NK-92 treated with Interleukin-12 subunit alpha and Interleukin-12 subunit beta, amount 100 ng/mL, for 24 hours (cell line): ENCODE data around the gene MSGN1.

ENCODE experiments used
- DNase-seq: peaks from one replicate; lab custom pipeline; 2025; lab: John Stamatoyannopoulos, UW

MSGN1 gene, protein sequence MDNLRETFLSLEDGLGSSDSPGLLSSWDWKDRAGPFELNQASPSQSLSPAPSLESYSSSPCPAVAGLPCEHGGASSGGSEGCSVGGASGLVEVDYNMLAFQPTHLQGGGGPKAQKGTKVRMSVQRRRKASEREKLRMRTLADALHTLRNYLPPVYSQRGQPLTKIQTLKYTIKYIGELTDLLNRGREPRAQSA

DNA sequence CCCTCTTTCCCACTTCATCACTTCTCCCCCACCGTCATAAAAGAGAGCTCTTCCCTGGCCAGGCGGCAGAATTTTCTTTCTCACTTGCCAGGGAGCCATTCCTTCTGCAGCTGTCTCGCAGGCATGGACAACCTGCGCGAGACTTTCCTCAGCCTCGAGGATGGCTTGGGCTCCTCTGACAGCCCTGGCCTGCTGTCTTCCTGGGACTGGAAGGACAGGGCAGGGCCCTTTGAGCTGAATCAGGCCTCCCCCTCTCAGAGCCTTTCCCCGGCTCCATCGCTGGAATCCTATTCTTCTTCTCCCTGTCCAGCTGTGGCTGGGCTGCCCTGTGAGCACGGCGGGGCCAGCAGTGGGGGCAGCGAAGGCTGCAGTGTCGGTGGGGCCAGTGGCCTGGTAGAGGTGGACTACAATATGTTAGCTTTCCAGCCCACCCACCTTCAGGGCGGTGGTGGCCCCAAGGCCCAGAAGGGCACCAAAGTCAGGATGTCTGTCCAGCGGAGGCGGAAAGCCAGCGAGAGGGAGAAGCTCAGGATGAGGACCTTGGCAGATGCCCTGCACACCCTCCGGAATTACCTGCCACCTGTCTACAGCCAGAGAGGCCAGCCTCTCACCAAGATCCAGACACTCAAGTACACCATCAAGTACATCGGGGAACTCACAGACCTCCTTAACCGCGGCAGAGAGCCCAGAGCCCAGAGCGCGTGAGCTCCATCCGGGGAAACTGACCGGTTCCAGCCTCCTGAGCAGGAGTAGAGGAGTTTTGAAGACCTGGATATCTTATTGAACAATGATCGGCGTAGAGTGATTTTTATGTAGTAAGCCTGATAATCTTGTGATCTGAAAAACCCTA, at the start of gene MSGN1:
TSS of gene MSGN1 (plus strand) at position 65 of the 850 bp plus-strand sequence. CDS start at position 124, 59 bp downstream.
- no peak for DNase-seq

DNA sequence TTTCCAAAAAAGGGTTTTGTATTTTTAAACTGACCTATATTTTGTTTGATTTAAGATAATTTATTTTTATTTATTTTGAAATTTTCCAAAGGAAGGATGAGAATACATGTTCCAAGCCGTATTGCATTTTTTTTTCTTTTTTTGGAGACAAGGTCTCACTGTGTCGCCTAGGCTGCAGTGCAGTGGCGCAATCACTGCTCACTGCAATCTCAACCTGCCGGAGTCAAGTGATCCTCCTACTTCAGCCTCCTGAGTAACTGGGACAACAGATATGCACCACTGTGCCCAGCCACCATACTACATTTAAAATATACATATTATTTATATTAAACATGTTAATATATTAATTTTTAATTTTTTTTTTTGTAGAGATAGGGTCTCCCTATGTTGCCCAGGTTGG, 47.4 kb upstream of the MSGN1 start:
- DNase-seq: no peak

DNA sequence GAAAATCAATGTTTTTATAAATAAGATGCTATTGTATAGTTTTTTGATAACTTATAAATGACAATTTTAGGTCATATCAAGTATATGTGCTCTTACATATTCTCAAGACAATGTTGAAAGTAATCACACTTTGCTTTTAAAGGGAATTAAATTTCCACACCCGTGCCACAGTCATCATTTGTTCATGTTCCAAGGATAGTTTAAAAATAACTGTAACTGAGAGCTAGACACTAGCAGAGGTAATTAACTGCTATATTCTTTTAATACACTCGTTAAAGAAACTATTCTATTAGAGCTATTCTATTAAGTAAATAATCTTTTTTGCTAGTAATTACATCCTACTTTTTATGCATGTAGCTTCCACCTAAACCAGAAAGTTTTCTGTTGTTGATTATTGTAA, 44.3 kb upstream of the MSGN1 start:
- no peak for DNase-seq

DNA sequence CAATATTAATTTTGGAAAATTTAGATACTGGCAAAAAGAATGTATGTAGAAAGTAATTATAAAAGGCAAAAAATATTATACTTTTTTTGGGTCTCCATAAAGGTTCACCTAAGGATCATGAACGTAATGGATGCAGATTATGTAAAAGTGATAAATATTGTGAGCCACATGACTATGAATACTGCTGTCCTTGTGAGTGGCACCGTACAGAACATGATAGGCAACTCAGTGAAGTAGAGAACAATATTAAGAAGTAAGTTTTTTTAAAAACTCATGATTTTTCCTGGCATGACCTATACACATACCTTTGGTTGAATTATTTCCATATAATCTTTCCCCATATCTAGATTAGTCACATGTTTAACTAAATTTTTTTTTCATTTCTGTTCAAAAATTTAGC, 43.7 kb upstream of the MSGN1 start:
- no peak for DNase-seq

DNA sequence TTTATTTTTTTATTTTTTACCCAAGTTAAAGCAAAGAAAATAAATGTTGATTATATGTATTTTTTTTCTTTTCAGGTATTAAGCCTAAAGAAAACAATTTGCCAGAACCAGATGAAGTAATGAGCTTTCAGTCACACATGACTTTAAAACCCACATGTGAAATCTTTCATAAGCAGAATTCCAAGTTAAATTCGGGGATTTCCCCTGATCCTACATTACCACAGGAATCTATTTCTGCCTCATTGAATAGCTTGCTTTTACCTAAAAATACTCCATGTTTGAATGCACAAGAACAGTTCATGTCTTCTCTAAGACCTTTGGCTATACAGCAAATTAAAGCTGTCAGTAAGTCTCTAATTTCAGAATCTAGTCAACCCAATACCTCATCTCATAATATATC, 35.7 kb upstream of the MSGN1 start:
- DNase-seq: no peak

DNA sequence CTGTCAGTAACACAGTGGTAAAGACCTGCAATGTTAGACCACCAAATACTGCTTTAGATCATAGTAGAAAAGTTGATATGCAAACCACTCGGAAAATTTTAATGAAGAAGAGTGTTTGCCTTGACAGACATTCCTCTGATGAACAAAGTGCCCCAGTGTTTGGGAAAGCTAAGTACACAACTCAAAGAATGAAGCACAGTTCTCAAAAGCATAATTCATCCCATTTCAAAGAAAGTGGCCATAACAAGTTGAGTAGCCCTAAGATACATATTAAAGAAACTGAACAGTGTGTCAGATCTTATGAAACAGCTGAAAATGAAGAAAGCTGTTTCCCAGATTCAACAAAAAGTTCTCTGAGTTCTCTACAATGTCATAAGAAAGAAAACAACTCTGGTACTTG, 34.8 kb upstream of the MSGN1 start:
- no peak for DNase-seq

DNA sequence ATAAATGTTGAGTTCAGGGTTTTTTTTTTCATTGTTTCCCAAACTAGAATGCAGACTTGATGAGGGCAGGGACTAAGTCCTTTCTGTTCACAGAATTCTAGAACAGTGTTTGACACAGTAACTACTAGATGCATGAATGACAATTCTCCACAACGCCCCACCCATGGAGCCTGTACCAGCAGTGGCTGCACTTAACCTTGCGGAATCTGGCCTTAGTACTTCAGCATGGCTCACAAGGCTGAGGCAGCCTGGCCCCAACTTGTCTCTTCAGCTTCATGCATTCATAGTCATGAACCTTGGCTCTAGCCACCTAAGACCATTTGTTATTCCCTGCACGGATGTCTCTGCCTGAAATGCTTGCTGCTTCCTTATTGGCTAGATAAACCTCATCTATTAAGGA, 29.5 kb upstream of the MSGN1 start:
- DNase-seq: no peak

DNA sequence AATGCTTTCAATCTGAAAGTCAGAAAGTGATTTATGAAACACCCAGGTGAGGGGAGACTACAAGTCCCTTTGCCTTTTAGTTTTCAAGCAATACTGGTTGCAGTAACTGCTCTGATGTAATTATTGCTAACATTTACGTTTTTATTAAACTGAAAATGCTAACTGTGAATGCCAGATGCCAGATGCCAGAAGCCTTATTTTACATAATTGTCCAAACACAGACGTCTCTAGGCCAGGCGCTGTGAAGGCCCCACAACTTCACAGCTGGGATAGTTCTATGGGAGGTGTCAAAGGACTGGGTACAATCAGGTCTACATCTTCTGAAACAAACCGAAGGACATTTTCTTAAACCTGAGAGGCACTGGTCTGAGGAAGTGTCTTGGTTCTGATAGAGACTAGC, 27.5 kb upstream of the MSGN1 start:
- DNase-seq: no peak

DNA sequence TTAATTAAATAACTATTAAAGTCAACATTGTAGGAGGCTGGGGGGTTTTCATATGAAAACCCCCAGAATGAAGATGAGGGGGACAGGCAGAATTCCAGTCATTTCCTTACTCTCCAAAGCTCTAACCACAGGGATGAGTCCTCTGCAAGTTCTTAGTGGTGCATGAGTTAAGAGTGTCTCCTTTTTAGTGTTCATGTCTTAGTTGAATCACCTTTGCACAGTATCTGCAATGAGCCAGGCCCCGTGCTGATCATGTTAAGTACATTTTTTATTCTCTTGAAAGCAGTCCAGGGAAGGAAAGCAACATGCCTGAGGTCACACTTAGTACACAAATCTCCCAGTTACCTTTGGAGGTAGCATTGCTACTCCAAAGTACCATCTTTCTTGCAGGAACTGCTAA, 25.7 kb upstream of the MSGN1 start:
- DNase-seq: no peak

DNA sequence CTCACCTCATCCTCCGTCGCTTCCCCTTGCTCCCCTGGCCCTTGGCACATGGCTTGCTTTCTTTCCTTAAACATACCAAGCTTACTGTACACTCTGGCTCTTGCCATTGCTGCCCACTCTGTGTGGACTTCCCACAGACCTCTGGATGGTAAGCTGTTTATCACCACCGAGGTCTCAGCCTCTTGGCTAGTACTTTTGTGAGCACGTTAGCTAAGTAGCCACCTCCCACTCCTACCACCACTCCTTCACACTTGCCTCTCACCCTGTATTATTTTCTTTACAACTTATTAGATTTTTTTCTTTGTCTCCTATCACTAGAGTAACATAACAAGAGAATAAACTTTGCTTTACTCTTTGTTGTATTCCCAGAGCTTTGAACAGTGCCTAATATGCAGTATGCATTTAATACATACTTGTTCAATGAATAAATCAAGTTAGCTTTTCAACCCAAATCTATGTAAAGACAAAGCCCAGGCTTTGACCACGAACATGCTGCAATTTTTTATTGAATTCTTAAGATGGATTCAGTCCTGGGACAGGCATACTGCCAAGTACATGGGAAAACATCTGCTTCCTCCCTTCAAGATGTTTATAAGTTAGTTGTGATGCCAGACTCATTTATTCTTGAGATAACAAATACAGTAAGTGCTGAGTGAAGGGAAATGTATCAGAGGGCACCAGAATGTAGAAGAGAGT, 25.0 kb upstream of the MSGN1 start:
- no peak for DNase-seq

DNA sequence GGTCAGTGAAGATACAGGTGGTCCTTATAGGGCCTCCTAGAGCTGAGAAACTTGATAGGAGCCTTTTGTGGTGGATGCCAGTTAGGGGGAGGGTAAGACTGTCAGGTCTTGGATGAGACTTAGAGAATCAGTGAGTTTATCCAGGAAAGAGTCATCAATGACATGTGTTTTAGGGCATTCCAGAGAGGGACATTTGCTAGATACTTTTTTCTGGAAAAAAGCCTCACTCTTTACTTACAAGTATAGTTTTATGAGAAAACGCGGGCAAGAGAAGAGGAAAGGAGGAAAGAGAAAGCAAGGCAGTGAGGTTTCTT, 24.5 kb upstream of the MSGN1 start:
- DNase-seq: no peak

DNA sequence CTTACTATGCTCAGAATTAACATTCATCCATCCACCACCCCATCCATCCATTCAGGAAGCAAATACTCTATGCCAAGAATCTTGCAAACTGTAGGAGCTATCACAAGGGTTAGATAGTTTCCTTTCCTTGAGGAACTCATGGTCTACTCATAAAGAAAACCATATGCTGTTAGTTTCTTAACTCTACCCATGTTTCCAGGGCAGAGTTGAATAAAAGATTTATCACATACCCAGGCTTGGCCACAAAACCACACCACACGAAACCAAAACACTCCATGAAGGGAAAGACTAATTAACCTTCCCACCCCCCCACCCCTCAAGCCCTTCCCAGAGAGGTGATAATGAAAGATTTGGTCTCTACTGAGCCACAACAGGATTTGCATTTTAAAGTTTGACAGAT, 23.7 kb upstream of the MSGN1 start:
- DNase-seq: no peak

DNA sequence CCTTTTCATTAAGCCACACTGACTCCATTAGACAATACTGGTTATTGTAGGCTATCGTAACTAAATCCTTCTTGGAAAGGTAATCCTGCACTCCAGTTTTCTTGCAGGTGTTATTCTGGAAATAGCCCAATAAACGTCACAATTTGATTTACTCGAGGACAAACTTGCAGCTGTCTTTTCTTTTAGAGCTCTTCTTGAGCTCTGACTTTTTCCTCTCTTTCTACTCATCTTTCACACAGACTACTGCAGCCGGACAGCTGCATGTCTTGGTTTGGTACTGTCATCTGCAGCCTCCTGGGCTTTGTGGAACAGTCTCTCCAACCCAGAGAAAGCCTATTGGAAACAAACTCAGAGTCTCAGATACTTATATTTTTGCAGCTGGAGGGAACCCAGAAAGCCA, 23.0 kb upstream of the MSGN1 start:
- DNase-seq: no peak

DNA sequence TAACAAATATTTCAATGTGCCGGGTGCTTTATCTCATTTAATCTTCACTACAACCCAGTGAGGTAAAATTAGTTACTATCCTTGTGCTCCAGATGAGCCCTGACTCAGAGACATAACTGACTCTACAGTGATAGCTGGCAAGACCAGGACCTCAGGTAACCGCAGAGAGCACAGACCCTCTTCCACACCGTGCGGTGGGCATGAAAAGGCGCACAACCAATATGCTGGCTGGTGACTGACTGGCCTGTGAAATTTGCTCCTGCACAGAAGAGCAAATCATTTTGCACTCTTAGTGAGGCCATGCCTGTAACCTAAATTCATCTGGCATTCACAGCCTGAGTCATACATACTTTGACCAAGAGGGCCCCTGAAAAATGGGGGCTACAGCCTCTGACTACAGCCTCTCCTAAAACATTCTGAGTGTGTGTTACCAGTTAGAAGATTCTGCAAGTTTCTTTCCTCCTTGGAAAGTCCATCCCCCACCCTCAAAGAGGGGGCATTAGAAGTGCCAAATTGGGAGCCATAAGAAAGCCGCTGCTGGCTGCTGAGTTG, 22.4 kb upstream of the MSGN1 start:
- no peak for DNase-seq

DNA sequence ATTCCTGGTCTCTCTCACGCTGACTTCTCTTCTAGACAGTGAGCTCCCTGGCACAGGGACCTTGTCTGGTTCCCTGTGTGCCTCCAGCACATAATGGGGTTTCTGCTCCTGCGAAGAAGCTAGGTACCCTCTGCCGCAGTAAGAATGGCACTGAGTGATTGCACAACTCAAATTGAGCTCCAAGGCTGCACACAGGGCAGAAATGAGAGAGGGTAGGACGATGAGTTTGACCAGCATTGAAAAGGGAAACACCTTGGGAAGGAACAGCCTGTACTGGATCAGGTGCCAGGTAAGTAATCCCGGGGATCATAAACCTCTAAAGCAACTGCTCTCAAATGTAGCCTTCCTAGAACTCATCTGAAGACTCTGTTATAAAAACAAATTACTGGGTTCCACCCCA, 21.0 kb upstream of the MSGN1 start:
- no peak for DNase-seq

DNA sequence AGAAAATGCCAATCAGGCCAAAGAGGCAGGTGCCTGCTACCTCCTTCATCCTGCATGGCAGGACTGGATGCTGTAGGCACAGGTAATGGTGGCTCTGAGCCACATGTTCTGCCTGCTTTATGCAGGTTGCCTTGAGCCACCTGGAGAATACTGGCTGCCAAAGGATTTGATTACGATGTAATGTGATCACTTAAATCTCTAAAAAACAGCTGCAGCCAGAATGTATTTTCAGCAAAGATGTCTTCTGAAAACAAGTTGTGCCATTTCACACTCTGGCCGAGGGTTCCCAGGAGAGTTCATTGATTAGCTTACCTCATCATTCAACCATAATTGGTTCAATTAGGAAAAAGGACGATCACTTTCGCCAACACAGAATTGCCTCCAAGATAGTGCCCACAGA, 17.9 kb upstream of the MSGN1 start:
- DNase-seq: no peak

DNA sequence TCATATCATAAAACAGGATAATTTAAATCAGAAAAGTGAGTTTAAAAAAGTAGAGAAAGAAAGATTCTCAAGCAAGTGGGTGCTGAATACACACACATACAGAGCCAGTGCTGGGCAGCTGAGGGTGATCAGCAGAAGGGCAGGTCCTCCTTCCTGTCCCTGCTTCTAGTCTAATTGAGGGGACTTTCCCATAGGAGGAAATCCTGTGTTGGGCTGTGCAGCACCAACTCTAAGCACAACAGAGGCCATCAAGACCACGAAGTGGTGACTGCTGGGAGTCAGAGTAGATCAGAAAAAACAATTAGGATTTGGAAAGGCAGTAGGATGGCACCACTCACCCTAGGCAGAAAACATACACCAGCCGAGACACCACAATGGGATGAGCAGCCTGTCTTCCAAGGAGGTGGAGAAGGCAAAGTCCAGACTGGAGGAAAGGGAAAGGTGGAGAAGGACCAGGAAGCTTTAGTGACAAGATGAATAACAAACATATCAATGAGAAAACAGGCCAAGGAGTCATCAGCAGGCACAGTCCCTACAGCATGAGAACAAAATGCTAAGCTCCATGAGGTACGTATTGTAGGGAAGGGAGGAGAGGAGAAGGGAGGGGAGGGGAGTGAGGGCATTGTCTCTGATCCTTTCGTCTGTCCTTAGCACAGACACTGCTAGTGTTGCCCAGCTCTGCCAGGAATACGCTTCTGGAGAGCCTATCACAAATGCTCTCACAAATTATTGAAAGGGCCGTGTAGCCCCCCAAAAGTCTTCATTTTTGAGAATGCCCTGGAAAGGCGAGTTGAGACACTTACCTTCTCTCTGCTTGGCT, 16.7 kb upstream of the MSGN1 start:
- DNase-seq: no peak

DNA sequence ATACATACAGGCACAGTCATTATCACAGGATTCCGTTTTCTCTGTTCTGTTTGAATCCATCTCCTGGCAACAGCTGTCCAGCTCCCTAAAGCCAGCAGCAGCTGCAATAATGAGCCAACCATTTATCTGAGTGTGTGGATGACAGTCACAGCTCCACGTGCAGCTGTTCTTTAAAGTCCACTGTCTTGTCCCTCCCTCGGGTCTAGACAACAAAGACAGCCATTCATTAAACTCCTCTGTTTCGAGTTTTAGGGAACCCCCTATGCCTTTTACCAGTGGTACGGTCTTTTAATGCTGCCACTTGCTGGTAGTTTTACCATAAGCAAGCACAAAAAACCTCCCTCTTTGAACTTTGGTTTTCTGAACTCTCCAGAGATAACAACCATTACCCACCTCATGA, 16.0 kb upstream of the MSGN1 start:
- no peak for DNase-seq

DNA sequence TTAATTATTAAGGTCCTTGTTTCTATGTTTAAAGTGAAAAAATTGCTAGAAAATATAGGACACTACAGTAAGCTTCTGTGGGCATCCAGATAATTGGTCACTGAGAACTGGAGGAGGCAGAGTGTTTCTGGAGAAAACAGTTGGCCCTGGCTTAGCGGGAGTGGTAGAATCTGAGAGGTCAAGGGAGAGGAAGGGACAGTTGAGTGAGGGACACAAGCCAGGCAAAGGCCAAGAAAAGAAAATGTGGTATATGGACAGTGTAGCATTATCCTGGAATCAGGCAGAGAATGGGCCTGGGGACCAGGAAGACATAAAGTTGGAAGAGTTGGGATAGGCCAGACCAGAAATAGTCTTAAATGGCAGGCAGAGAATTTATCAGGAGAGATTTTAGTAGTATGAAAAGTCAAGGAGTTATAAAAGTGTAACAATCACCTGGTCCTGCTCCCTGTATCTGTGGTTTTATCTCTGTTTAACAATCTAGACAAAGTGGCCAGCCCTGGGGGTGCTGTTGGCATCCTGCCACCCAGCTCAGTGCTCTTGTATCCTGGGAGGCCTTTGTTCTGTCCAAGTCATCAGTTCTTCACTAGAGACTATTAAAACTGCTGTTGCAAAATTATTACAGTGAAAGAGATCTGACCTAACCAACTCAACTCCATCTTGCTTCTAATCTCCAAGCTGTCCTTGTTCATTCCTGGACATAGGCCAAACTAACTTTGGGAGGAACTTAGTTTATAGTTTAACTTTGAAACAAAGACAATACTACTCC, 15.4 kb upstream of the MSGN1 start:
- no peak for DNase-seq

DNA sequence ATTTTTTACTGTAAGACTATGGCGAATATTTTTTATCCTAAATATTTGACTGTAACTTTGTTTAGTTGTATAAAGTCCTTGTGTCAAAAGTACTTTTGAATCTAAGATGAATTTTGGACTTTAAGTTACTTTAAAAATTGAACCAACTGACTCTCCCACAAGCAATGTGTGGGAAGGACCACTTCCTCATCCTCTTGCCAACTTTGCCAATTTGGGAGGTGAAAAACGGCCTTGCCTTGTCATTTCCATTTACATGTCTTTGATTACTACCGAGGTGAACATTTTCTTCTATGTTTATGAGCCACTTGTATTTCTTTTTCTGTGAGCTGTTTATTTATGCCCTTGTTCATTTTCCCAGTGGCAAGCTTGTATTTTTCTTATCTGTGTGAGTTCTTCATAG, 12.8 kb upstream of the MSGN1 start:
- DNase-seq: no peak

DNA sequence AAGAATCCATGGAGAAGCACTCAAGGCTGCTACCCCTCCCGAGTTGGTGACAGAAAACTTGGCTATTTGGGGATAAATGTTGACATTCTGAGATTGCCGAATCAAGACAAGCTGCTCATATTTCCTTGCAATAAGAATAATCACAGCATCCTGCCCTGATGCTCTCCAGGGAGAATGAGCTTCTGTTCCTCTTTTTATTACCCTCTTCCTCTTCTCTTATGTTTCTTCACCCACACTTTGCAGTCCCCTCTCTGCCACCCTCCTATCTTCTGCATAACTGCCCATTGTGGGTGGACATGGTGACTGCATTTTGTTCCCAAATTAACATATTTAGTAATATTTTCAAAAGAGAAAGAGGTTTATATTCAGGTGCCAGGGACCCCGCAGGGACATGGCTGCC, 11.9 kb upstream of the MSGN1 start:
- DNase-seq: no peak

DNA sequence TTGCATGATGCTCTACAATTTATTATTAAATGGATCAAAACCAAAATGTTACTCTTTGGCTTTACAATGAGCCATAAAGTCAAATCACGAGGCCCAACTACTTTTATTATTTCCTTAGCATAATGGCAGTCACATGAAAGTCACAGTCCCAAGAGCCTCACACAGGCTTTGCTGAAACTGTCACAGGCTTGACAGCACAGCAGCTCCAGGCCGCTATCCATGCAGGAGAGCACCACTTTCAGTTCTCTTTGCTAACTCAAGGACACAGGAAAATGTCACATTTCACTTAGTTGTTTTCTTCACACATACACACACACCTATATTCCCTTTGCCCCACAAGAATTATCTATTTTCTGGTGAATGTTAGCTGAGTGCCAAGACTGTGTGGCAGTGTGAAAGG, 11.1 kb upstream of the MSGN1 start:
- DNase-seq: no peak
